Endodermal cell (in vitro differentiated cells): ENCODE measurements around the gene MAGI3. TPM values are rescaled to one million over a fixed set of nuclear protein-coding genes. Genes with fewer than 3 reads are reported as not detected.

Experiments
- DNase-seq: peaks from one replicate; pipeline ENCODE4 v3.0.0-alpha.2; 2017
- H3K27ac ChIP-seq: 2 replicates; pipeline ENCODE4 v1.5.1; 2013; ENCODE audit warnings: mild to moderate bottlenecking, low read depth, low read length, moderate library complexity
- H3K27me3 ChIP-seq: 2 replicates; pipeline ENCODE4 v1.6.1; 2013; ENCODE audit warnings: mild to moderate bottlenecking, low read length, moderate library complexity; ENCODE audit not compliant: insufficient read depth, control insufficient read depth, poor library complexity, severe bottlenecking
- H3K36me3 ChIP-seq: 2 replicates; pipeline ENCODE4 v1.7.0; 2013; ENCODE audit warnings: mild to moderate bottlenecking, low read length, moderate library complexity; ENCODE audit not compliant: control insufficient read depth, insufficient read depth
- H3K4me1 ChIP-seq: one replicate; pipeline ENCODE4 v1.7.0; 2013; ENCODE audit warnings: low read length; ENCODE audit not compliant: control insufficient read depth, insufficient read depth
- H3K4me3 ChIP-seq: 2 replicates; pipeline ENCODE4 v1.5.1; 2013; ENCODE audit warnings: mild to moderate bottlenecking, low read length, moderate library complexity
- H3K9ac ChIP-seq: 2 replicates; pipeline ENCODE4 v1.6.1; 2013; ENCODE audit warnings: mild to moderate bottlenecking, low read length, moderate library complexity; ENCODE audit not compliant: poor library complexity, severe bottlenecking; ENCODE audit errors: extremely low read depth
- H3K9me3 ChIP-seq: 2 replicates; pipeline ENCODE4 v1.6.1; 2013; ENCODE audit warnings: mild to moderate bottlenecking, low read length, moderate library complexity; ENCODE audit not compliant: control insufficient read depth
- H3K27ac Mint-ChIP-seq: 2 replicates; pipeline ENCODE4 v1.8.0; 2020; ENCODE audit warnings: mixed read lengths
- H3K27me3 Mint-ChIP-seq: 2 replicates; pipeline ENCODE4 v1.8.0; 2021; ENCODE audit warnings: mild to moderate bottlenecking, mixed read lengths; ENCODE audit not compliant: insufficient read depth
- H3K36me3 Mint-ChIP-seq: 2 replicates; pipeline ENCODE4 v1.8.0; 2020; ENCODE audit warnings: low read depth, mixed read lengths
- H3K4me1 Mint-ChIP-seq: 2 replicates; pipeline ENCODE4 v1.8.0; 2020; ENCODE audit warnings: mixed read lengths
- H3K4me3 Mint-ChIP-seq: 2 replicates; pipeline ENCODE4 v1.8.0; 2020; ENCODE audit warnings: mild to moderate bottlenecking, moderate library complexity, mixed read lengths
- H3K9me3 Mint-ChIP-seq: 2 replicates; pipeline ENCODE4 v1.8.0; 2020; ENCODE audit warnings: mild to moderate bottlenecking, mixed read lengths
- WGBS, 2 experiments: methylation state at CpG; one replicate each; pipeline versions ENCODE4 v1.1.5 to v1.1.7; 2013; ENCODE audit warnings: missing lambda C conversion rate in 2 of 2, mixed read lengths in 1 of 2; ENCODE audit not compliant: insufficient coverage in 1 of 2, insufficient read length in 1 of 2; 5-methylcytosine and 5-hydroxymethylcytosine counted together
- total RNA-seq, 2 donors: library from RNA; stranded (reverse); fragmentation: NEBNext Ultra II Directional in 1 of 2; extraction: Animal tissue kit (Norgen Biotek cat#: 25700) in 1 of 2; gene quantifications; 2 replicates in 1 of 2; 3 replicates in 1 of 2; pipeline ENCODE4 v1.2.1, GENCODE V29; 2021
- TF ChIP-seq, protein P1 (sequence below): fragments of 200-600 bp; sonication (generic); conservative IDR thresholded peaks from 2 replicates; pipeline ENCODE4 v1.5.0; 2021; ENCODE audit warnings: antibody characterized with exemption, mild to moderate bottlenecking

The MAGI3 gene
- total RNA-seq, 2 donors from 2014 or later, result 27.1 to 27.4 TPM

DNA sequence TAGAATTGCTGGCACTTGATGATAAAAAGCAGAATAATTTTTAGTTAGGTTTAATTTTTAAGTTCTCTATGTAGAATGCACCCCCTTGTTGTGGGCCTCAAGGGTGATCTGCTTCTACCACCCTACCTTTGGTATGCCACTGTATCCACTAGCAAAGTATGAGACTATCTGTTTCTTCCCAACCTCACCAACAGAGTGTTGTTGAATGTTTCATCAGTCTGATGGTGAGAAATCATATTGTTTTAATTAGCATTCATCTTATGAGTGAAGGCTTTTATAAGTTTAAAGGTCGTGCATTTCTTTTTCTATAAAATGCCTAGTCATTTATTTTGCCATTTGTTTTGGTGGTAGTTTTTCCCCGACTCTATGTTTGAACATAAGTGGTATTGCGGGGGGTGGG is 141.0 kb downstream of the MAGI3 start:
- Histone ChIP-seq H3K27ac (no peak overlapping the region), H3K36me3 (no peaks in the 10 kb centered on the region), H3K9me3 (peaks cover 4% of the 10 kb centered on the region), H3K9ac (no peak overlapping the region), H3K4me1 (no peaks in the 10 kb centered on the region), H3K27me3 (no peaks in the 10 kb centered on the region), H3K4me3 (no peak overlapping the region)
- no peaks in the 10 kb centered on the region for H3K4me1 Mint-ChIP-seq
- WGBS, 2 experiments, result no CpG with 5 or more reads among the region's 3 CpGs
- no peak overlapping the region for H3K4me3 Mint-ChIP-seq
- no peaks in the 10 kb centered on the region for H3K27me3 Mint-ChIP-seq
- peaks cover 9% of the 10 kb centered on the region for H3K9me3 Mint-ChIP-seq
- H3K36me3 Mint-ChIP-seq, result peaks cover 6% of the 10 kb centered on the region
- TF ChIP-seq, protein P1, sequence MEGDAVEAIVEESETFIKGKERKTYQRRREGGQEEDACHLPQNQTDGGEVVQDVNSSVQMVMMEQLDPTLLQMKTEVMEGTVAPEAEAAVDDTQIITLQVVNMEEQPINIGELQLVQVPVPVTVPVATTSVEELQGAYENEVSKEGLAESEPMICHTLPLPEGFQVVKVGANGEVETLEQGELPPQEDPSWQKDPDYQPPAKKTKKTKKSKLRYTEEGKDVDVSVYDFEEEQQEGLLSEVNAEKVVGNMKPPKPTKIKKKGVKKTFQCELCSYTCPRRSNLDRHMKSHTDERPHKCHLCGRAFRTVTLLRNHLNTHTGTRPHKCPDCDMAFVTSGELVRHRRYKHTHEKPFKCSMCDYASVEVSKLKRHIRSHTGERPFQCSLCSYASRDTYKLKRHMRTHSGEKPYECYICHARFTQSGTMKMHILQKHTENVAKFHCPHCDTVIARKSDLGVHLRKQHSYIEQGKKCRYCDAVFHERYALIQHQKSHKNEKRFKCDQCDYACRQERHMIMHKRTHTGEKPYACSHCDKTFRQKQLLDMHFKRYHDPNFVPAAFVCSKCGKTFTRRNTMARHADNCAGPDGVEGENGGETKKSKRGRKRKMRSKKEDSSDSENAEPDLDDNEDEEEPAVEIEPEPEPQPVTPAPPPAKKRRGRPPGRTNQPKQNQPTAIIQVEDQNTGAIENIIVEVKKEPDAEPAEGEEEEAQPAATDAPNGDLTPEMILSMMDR, result no peak
- H3K27ac Mint-ChIP-seq, result no peak overlapping the region
- no peak for DNase-seq

DNA sequence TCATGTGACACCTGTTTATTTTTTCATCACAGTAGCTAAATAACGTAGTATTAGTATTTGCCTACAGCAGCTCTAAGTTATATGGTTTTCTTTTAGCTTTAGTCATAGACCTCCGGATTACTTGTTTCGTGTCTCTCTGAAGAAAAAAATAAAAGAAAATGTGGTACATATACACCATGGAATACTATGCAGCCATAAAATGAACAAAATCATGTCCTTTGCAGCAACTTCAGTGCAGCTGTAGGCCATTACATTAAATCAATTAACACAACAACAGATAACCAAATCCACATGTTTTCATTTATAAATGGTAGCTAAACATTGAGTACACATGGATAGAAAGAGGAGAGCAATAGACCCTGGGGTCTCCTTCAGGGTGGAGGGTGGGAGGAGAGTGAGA is 142.7 kb downstream of the MAGI3 start:
- Histone ChIP-seq H3K9me3 (peaks cover 4% of the 10 kb centered on the region), H3K27ac (no peak overlapping the region), H3K36me3 (no peaks in the 10 kb centered on the region), H3K4me1 (no peaks in the 10 kb centered on the region), H3K9ac (no peak overlapping the region), H3K27me3 (no peaks in the 10 kb centered on the region), H3K4me3 (no peak overlapping the region)
- DNase-seq, result no peak
- Mint-ChIP-seq H3K27ac (no peak overlapping the region), H3K27me3 (no peaks in the 10 kb centered on the region), H3K36me3 (peaks cover 4% of the 10 kb centered on the region), H3K4me3 (no peak overlapping the region), H3K4me1 (no peaks in the 10 kb centered on the region), H3K9me3 (peaks cover 5% of the 10 kb centered on the region)
- TF ChIP-seq, protein P1, result no peak
- 90% methylated on average over 3 of the region's 3 CpGs; no CpG with 5 or more reads in 1 of the 2 experiments for WGBS, 2 experiments

DNA sequence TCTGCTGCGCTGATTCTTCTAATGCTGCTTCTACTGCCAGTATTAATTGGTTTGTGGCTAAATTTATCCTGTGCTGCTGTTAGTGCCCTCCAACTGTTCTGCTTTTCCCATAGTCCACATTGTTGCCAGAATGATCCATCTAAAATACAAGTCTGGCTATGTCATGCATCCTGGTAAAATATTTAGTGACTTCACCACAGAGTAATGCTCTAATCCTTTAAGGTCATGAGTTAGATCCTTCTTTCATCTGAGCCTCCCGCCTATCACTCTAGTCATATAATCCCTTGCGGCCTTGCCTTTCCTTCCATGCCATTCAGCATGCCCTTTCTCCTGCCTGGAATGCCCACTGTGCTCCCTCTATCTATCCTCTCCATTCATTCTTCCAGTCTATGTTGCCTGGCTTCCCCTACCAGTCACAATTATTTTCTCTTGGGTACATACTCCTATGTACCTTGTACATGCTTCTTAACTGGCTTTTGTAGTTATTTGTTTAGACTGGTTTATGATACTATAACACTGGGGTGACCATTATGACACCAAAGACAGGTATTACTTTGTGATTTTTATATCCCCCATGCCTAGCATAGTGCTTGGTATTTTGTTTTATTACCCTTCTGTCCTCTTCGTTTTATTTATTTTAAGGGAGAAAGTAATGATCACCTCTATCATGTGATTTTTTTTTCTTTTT is 144.0 kb downstream of the MAGI3 start:
- no peak overlapping the region for H3K27ac Mint-ChIP-seq
- 95 to 100% methylated on average over 3 to 4 of the region's 4 CpGs for WGBS, 2 experiments
- H3K27me3 Mint-ChIP-seq, result no peaks in the 10 kb centered on the region

More for the DNA sequence above, 144.0 kb downstream of the MAGI3 start:
- DNase-seq, result no peak
- Histone ChIP-seq H3K36me3 (no peaks in the 10 kb centered on the region), H3K27ac (no peak overlapping the region), H3K27me3 (no peaks in the 10 kb centered on the region), H3K9ac (no peak overlapping the region), H3K4me1 (no peaks in the 10 kb centered on the region), H3K9me3 (no peaks in the 10 kb centered on the region), H3K4me3 (no peak overlapping the region)
- H3K9me3 Mint-ChIP-seq, result no peaks in the 10 kb centered on the region
- no peaks in the 10 kb centered on the region for H3K4me1 Mint-ChIP-seq
- no peak overlapping the region for H3K4me3 Mint-ChIP-seq
- H3K36me3 Mint-ChIP-seq, result no peaks in the 10 kb centered on the region
- TF ChIP-seq, protein P1, result no peak
